ENCODE measurements around the gene SERPINA5. TPM values are rescaled to one million over a fixed set of nuclear protein-coding genes. Genes with fewer than 3 reads are reported as not detected.

SERPINA5 gene
- polyA plus RNA-seq, 1 donor from 2014 or later = not detected

DNA sequence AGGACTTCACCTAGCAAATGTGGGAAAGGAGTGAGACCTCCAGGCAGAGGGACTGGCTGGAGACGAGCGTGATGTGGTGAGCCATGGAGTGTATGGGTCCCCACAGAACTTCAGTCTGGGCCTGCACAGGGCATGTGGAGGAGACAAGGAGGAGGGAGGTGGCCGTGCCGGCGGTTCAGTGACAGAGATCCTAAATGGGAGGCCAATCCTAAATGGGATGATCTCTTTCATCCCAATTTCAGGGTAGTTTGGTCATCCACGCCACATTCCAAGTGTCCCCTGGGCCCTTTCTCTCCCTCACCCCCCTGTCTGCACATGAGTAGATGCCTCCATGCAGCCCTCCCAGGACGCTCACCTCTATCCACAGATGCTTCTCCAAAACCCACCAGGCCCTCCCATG lies 13.2 kb downstream of the SERPINA5 start:
- no peak overlapping the region for H3K4me3 ChIP-seq (ENCODE audit: low read length)
- H3K36me3 ChIP-seq (ENCODE audit: insufficient read depth, low read length) = no peaks in the 10 kb centered on the region
- H3K9ac ChIP-seq (ENCODE audit: low read length) = no peak overlapping the region
- no peaks in the 10 kb centered on the region for H3F3A ChIP-seq (ENCODE audit: insufficient read depth, low read length, poor library complexity, severe bottlenecking)
- no peaks in the 10 kb centered on the region for H3K27me3 ChIP-seq (ENCODE audit: insufficient read depth, low read depth, low read length)
- no peak overlapping the region for H3K27ac ChIP-seq (ENCODE audit: low read length)
- H3K9me2 ChIP-seq (ENCODE audit: insufficient read depth, low read length) = no peaks in the 10 kb centered on the region
- H3K4me2 ChIP-seq (ENCODE audit: low read length) = no peak overlapping the region
- H2AFZ ChIP-seq (ENCODE audit: low read depth, low read length) = no peak overlapping the region
- H4K20me1 ChIP-seq (ENCODE audit: insufficient read depth) = no peaks in the 10 kb centered on the region
- no peak for TF ChIP-seq POLR2AphosphoS5 (IDR thresholded peaks at IDR 0.05)
- no peak for TF ChIP-seq SMC3 (conservative IDR thresholded peaks at IDR 0.05; ENCODE audit: poor library complexity)
- TF ChIP-seq RAD21 (conservative IDR thresholded peaks at IDR 0.05) = no peak
- TF ChIP-seq EP300 (conservative IDR thresholded peaks at IDR 0.05; ENCODE audit: poor library complexity, severe bottlenecking) = no peak
- no peak for TF ChIP-seq TAF1 (IDR thresholded peaks at IDR 0.05; ENCODE audit: low read depth)
- no peak for TF ChIP-seq EZH2 (IDR thresholded peaks at IDR 0.05; ENCODE audit: borderline replicate concordance, insufficient read depth, low read length, poor library complexity, severe bottlenecking)
- no peak for TF ChIP-seq MXI1 (conservative IDR thresholded peaks at IDR 0.05; ENCODE audit: poor library complexity, severe bottlenecking)
- TF ChIP-seq REST (IDR thresholded peaks at IDR 0.05; ENCODE audit: borderline replicate concordance) = no peak
- TF ChIP-seq, protein P1, sequence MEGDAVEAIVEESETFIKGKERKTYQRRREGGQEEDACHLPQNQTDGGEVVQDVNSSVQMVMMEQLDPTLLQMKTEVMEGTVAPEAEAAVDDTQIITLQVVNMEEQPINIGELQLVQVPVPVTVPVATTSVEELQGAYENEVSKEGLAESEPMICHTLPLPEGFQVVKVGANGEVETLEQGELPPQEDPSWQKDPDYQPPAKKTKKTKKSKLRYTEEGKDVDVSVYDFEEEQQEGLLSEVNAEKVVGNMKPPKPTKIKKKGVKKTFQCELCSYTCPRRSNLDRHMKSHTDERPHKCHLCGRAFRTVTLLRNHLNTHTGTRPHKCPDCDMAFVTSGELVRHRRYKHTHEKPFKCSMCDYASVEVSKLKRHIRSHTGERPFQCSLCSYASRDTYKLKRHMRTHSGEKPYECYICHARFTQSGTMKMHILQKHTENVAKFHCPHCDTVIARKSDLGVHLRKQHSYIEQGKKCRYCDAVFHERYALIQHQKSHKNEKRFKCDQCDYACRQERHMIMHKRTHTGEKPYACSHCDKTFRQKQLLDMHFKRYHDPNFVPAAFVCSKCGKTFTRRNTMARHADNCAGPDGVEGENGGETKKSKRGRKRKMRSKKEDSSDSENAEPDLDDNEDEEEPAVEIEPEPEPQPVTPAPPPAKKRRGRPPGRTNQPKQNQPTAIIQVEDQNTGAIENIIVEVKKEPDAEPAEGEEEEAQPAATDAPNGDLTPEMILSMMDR (IDR thresholded peaks at IDR 0.05; ENCODE audit: poor library complexity, severe bottlenecking) = no peak
- H3K9me3 ChIP-seq (ENCODE audit: low read length) = no peaks in the 10 kb centered on the region
- H3K79me2 ChIP-seq (replicated peaks; ENCODE audit: insufficient read depth, low read length) = no peaks in the 10 kb centered on the region

DNA sequence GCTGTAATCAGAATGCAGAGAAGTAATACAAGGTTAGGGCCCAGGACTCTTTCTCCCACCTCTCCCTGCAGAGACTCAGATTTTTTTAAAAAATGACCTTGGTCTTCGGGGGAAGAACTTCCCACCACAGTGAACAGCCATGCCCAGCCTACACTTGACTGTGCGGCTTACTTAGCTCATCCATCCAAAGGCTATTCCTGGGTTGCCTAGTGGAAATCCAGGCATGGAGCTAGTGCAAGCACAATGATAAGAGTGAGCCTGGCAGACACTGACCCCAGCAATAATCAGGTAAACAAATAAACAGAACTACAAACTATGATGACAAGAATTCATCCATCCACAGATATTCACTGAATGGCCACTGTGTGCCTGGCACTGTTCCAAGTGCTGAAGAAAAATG lies 14.7 kb downstream of the SERPINA5 start:
- Histone ChIP-seq H3K27me3 (ENCODE audit: insufficient read depth, low read depth, low read length) (no peaks in the 10 kb centered on the region), H3K4me2 (ENCODE audit: low read length) (no peak overlapping the region), H2AFZ (ENCODE audit: low read depth, low read length) (no peak overlapping the region), H4K20me1 (ENCODE audit: insufficient read depth) (no peaks in the 10 kb centered on the region), H3K4me3 (ENCODE audit: low read length) (no peak overlapping the region), H3F3A (ENCODE audit: insufficient read depth, low read length, poor library complexity, severe bottlenecking) (no peaks in the 10 kb centered on the region), H3K9me2 (ENCODE audit: insufficient read depth, low read length) (no peaks in the 10 kb centered on the region), H3K79me2 (replicated peaks; ENCODE audit: insufficient read depth, low read length) (no peaks in the 10 kb centered on the region), H3K9ac (ENCODE audit: low read length) (no peak overlapping the region), H3K36me3 (ENCODE audit: insufficient read depth, low read length) (no peaks in the 10 kb centered on the region), H3K27ac (ENCODE audit: low read length) (no peak overlapping the region), H3K9me3 (ENCODE audit: low read length) (no peaks in the 10 kb centered on the region)
- no peak for TF ChIP-seq RAD21 (conservative IDR thresholded peaks at IDR 0.05)
- TF ChIP-seq POLR2AphosphoS5 (IDR thresholded peaks at IDR 0.05) = no peak
- TF ChIP-seq EZH2 (IDR thresholded peaks at IDR 0.05; ENCODE audit: borderline replicate concordance, insufficient read depth, low read length, poor library complexity, severe bottlenecking) = no peak
- no peak for TF ChIP-seq MXI1 (conservative IDR thresholded peaks at IDR 0.05; ENCODE audit: poor library complexity, severe bottlenecking)
- no peak for TF ChIP-seq TAF1 (IDR thresholded peaks at IDR 0.05; ENCODE audit: low read depth)
- no peak for TF ChIP-seq SMC3 (conservative IDR thresholded peaks at IDR 0.05; ENCODE audit: poor library complexity)
- TF ChIP-seq REST (IDR thresholded peaks at IDR 0.05; ENCODE audit: borderline replicate concordance) = no peak
- TF ChIP-seq, protein P1 (IDR thresholded peaks at IDR 0.05; ENCODE audit: poor library complexity, severe bottlenecking) = no peak
- TF ChIP-seq EP300 (conservative IDR thresholded peaks at IDR 0.05; ENCODE audit: poor library complexity, severe bottlenecking) = no peak
